GM19463 (cell line): ENCODE data around the gene ARPC1B.
"Not testable (repeated sequence)": the region's sequence is repeated elsewhere in the genome, so short reads cannot be mapped to it uniquely, and the experiment has no call there.

Experiments used
- ATAC-seq: cut with Tn5 transposase; IDR thresholded peaks from one replicate; pipeline ENCODE4 v1.9.1; 2021; ENCODE audit warnings: mild to moderate bottlenecking, moderate library complexity; ENCODE audit not compliant: unreplicated experiment

Gene ARPC1B

DNA sequence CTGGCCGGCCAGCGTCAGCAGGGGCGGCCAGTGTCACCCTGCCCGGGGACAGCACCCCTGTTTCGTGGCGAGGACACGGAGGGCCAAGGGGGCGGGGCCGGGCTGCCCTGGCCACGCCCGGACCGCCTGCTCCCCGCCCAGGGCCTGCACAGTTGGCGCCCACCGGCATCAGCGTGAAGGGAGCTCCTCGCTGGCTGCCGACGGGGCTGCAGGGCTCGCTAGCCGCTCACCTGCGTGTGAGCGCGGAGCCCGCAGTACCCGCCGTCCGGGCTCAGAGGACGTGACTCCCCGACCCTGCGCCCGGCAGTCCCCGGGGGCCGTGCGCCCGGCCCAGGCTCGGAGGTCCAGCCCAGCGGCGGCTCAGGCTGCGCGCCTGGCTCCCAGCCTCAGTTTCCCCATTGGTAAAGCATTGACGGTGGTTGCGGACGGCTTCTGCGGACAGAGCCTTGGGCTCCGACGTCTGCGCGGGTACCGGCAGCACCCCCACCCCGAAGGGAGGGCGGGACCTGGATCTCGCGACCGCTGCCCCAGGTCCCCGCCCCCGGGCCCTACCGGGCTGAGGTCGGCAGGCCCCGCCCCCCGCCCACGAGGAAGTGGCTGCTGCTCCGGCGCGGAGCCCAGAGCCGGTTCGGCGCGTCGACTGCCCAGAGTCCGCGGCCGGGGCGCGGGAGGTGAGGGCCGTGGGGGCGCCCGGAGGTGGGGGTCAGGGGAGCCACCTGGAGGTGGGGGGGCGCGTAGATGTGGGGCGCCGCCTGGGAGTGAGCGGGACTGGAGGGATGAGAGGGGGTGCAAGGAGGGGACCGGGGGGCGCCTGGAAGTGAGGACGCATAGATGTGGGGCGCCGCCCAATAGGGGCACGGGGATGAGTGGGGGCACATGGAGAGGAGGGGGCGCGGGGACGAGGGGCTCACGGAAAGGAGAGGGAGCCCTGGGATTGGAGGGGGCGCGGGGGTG, at the start of gene ARPC1B:
ARPC1B (plus strand) TSS at position 620 of the 954 bp plus-strand sequence. CDS start 10,985 bp downstream, outside the sequence.
- ATAC-seq, result peak; percentile 58

DNA sequence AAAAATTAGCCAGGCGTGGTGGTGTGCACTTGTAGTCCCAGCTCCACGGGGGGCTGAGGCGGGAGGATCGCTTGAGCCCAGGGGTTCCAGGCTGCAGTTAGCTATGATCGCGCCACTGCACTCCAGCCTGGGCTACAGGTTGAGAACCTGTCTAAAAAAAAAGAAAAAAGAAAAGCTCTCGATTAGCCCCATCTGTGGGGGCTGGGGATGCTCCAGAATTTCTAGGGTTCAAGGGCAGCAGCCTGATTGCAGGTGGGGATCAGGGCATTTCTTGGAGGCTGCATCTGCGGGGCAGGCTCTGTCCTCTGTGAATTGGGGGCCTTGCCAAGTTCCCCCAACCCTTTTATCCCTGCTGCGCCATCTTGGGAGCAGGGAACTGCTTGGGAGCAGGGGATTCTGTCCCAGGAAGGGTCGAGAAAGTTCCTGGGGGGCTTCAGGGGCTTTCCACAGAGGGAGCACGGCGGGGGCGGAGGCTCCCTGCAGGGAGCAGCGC, 49.5 kb upstream of the ARPC1B start:
- ATAC-seq, result no peak

DNA sequence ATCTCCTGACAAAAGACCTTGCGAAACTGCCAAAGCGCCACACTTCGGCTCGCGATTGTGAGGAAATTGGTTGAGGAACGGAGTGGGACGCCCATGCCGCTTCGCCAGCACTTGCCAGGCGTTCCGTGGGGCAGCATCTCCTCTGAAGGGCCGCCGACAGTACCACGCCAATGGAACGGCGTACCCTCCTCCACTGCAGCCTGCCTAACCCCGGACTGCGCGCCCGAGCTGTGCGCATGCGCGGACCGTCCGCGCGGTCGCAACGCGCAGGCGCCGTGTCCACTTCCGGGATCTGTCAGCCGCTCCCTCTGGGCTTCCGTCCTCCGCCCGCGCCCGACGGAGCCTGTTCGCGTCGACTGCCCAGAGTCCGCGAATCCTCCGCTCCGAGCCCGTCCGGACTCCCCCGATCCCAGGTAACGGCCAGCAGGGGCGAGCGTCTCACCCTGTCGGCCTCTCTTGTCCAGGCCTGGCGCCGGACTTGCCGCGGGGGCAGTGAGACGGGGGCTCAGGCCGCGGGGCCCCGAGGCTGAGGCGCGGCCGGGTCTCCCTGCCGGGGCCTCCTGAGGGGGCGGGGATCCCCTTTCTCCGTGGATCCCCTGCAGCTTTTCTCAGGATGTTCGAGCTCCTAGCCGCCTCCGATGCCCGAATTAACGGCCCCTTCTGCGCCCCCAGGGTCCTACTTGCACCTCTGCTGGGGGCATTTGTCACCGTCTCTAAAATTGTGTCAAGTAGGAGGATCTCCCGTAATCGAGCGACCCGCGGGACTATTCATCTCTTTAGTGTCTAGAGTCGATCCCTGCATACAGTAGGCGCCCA, 48.7 kb upstream of the ARPC1B start, which contains the start of gene ARPC1A:
ARPC1A (plus strand) TSS at position 307 of the 816 bp plus-strand sequence. CDS start 7,456 bp downstream, outside the sequence.
- ATAC-seq, result peak; percentile 94

DNA sequence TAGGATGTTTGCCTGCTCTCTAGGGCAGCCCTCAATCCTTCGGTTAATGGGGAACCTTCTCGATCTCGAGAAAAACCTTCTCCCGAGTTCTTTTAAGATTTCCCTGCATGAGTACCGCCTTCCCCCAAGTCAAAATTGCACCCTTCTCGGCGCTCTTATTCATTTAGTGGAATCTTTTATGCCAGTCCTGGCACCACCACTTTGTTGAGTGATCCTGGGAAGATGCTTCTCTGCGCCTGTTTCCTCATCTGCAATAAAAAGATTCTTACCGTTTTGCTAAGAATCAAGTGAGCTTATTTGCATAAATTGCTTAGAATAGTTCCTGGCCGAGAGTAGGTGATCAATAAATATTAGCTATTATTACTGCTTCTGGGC, 48.1 kb upstream of the ARPC1B start:
- no peak for ATAC-seq

DNA sequence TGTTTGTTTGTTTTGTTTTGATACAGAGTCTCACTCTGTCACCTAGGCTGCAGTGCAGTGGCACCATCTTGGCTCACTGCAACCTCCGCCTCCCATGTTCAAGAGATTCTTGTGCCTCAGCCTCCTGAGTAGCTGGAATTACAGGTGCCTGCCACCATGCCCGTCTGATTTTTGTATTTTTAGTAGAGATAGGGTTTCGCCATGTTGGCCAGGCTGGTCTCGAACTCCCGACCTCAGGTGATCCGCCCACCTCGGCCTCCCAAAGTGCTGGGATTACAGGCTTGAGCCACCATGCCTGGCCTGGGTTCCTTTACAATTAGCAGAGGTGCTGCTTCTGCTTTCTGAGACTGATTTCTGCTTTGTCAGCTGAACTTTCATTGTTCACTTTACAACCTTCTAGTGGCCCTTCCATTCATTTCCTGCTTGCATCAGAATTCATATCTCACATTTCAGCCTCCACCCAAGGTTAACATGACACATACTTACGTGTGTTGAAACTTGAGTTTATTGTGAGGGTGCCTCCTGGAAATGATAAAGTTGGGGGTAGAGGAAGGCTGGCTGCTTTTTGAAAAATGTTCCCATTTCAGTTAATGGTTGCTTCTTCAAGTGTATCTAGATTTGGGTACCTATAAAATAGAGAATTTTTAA, 44.1 kb upstream of the ARPC1B start:
- ATAC-seq, result not testable (repeated sequence)

DNA sequence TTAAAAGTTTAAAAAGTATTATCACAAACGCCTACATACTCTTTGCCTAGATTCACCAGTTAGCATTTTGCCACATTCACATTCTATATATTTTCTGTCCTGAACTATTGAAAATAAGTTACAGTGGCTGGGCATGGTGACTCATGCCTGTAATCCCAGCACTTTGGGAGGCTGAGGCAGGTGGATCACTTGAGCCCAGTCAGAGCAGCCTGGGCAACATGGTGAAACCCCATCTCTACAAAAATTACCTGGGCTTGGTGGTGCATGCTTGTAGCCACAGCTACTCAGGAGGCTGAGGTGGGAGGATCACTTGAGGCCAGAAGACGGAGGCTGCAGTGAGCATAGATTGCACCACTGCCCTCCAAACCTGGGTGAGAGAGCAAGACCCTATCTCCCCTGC, 43.5 kb upstream of the ARPC1B start:
- ATAC-seq, result no peak

DNA sequence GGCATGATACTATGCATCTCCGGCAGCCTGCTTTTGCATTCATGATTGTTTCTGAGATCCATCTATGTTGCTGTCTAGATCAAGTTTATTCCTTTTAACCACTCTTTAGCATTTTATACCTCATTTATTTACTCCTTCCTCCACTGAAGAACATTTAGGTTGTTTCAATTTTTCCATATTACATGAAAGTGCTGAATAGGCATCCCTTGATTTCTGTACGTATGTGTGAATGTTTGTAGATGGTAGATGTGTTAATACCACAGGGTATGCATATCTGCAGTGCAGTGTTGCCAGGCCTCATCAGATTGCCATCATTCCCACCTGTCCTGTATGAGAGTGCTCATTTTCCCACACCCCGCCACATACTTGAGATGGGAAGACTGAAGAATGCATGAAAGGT, 34.9 kb upstream of the ARPC1B start:
- ATAC-seq, result no peak

DNA sequence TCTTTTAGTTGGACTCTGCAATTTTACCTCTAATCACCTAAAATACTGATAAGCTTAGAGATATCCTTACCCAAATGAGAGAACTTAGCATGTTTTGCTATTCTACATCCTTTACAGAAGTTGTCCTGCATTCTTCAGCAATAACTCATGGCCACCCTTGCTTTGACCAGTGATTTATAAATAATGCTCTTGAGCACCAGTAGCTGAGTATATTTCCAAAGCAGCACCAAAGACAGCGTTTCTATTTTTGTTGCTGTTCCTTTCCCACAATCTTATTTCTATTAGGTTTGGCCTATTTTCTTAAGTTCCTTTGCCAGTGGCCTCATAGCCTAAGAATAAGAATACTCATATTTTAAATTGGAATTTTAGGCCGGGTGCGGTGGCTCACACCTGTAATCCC, 33.9 kb upstream of the ARPC1B start:
- no peak for ATAC-seq

DNA sequence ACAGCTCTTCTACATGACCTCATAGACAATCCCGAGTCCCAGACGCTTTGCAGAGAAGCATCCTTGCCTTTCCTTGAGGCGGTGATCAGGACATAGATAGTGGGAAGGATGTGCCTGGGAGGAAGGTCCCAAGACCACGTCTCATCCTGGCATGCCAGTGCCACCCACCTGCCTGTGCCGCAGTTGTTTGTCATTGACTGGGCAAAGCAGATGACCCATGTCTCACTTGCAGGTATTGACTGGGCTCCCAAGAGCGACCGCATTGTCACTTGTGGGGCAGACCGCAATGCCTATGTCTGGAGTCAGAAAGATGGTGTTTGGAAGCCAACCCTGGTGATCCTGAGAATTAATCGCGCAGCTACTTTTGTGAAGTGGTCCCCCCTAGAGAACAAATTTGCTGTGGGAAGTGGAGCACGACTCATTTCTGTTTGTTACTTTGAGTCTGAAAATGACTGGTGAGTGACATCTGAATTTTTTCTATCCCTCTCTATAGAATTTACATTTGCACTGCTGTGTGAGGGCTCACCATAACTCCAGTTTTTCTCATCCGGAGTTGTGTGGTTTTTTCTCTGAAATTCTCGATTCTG, 30.4 kb upstream of the ARPC1B start:
- no peak for ATAC-seq

DNA sequence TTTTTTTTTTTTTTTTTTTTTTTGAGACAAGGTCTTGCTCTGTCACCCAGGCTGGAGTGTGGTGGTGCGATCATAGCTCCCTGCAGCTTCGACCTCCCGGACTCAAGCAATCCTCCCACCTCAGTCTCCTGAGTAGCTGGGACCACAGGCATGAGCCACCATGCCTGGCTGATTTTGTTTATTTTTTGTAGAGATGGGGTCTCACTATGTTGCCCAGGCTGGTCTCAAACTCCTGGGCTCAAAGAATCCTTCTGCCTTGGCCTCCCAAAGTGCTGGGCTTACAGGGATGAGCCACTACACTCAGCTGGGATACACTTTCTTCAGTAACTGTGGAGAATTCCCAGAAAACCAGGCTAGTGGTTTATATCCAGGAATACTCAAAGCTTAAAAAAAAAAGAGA, 23.9 kb upstream of the ARPC1B start:
- not testable (repeated sequence) for ATAC-seq

DNA sequence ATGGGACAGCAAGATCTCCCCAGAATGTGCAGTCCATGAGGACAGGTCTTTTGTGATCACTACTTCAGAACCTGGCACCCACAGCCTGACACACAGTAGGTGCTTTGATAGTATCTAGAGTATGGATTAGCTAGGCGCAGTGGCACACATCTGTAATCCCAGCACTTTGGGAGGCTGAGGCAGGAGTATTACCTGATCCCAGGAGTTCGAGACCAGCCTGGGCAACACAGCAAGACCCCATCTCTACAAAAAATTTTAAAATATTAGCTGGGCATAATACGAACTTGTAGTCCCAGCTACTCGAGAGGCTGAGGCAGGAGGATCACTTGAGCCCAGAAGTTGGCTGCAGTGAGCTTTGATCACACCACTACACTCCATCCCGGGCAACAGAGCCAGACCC, 22.3 kb upstream of the ARPC1B start:
- ATAC-seq, result no peak

DNA sequence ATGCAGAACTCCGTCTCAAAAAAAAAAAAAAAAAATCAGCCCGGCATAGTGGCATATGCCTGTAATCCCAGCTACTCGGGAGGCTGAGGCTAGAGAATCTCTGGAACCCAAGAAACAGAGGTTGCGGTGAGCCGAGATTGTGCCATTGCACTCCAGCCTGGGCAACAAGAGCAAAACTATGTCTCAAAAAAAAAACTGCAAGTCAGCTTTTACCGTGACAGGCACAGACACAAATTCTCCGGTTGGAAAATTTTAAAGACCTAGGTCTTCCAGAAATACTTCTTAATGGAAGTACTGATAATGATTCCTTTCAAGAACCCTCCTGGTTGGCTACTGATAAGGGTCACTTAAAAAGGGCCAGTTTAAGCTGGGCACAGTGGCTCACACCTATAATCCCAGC, 19.4 kb upstream of the ARPC1B start:
- no peak for ATAC-seq

DNA sequence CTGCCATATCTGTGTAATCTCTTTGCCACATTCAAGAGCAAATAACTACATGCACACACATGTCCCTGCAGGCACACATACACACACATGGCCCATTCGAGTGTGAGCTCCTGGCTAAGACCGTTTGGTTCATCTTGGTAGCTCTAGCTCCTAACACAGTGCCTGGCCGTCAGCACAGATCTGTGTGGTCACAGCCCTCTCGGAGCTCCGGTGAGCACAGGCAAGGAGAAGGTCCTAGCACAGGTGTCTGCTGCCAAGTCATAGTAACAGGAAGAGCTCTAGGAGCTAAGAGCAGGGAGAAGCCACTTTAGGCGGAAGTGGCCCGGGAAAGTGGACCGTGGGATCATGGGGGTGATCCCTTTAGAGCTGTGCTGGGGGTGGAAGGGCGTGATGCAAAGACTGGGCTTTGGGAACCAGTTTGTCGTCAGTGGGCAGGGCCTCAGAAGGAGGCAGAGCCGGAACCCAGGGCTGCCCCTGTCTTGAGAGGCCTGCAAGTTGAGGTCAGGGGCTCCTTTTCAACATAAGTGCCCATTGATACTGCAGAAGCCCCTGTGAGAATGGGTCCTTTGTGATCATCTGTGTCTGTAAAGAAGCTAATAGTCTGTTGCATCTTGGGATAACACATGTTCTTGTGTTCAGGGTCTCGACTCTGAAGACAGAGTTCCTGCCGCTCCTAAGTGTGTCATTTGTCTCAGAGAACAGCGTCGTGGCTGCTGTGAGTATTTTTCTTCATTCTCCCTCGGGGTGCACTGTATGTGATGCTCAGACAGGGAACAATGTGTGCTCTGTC, 16.6 kb upstream of the ARPC1B start:
- no peak for ATAC-seq

DNA sequence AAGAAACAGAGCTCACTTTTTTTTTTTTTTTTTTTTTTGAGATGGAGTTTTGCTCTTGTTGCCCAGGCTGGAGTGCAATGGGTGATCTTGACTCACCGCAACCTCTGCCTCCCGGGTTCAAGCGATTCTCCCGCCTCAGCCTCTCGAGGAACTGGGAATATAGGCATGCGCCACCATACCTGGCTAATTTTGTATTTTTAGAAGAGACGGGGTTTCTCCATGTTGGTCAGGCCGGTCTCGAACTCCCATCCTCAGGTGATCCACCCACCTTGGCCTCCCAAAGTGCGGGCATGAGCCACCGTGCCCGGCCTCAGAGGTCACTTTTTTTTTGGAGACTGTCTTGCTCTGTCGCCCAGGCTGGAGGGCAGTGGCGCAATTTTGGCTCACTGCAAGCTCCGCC, 16.0 kb upstream of the ARPC1B start:
- not testable (repeated sequence) for ATAC-seq

DNA sequence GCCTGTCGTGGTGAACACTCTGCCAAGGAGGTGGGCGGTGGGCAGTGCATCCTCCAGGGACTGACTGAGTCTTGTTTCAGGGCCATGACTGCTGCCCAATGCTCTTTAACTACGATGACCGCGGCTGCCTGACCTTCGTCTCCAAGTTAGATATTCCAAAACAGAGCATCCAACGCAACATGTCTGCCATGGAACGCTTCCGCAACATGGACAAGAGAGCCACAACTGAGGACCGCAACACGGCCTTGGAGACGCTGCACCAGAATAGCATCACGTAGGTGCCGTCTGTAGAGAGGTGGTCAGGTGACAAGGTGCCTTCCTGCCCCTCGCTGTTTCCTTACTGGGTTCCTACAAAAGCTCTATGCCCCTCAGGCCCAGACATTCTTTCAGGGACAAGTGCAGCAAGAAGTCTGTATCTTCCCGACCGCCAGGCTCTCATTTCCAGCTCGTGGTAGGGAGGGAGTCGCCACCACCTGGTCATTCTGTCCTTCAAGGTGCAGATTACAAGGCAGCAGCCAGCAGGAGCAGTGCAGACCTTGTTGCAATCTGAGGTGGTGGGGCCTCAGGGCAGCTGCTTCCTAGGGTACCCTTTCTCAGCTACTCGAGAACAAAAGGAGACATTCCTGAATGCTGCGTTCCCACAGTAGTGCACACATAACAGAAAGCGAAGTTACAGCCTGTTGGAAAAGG, 14.9 kb upstream of the ARPC1B start:
- no peak for ATAC-seq

DNA sequence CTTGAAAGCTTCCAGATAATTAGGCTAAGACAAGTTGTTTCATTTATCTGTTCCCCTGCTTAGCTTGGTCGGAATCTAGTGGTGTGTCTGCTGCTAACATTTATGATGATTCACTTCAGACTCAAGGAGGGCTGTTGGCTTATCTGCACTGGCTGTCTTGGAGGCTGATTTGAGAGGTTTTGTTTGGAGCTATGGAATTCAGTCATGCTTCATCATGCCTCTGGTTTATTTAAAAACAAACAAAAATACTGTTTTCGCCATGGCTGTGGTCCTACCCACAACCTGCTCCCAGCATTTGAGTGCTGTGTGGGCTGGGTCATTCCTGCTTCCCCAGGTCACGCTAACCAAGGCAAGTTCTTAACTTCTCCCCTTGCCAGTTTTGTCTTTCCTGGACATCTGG, 11.7 kb upstream of the ARPC1B start:
- no peak for ATAC-seq

DNA sequence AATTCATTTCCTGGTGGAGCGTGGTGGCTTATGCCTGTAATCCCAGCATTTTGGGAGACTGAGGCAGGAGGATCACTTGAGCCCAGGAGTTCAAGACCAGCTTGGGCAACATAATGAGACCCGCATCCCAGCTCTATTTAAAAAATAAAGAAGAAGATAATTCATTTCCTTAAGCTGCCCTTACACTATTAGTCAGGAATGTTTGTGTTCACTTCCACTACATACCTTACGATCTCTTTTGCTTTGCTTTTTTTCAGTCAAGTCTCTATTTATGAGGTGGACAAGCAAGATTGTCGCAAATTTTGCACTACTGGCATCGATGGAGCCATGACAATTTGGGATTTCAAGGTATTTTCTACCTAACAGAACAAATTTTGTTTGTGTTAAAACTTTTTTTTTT, 11.2 kb upstream of the ARPC1B start:
- ATAC-seq, result no peak

DNA sequence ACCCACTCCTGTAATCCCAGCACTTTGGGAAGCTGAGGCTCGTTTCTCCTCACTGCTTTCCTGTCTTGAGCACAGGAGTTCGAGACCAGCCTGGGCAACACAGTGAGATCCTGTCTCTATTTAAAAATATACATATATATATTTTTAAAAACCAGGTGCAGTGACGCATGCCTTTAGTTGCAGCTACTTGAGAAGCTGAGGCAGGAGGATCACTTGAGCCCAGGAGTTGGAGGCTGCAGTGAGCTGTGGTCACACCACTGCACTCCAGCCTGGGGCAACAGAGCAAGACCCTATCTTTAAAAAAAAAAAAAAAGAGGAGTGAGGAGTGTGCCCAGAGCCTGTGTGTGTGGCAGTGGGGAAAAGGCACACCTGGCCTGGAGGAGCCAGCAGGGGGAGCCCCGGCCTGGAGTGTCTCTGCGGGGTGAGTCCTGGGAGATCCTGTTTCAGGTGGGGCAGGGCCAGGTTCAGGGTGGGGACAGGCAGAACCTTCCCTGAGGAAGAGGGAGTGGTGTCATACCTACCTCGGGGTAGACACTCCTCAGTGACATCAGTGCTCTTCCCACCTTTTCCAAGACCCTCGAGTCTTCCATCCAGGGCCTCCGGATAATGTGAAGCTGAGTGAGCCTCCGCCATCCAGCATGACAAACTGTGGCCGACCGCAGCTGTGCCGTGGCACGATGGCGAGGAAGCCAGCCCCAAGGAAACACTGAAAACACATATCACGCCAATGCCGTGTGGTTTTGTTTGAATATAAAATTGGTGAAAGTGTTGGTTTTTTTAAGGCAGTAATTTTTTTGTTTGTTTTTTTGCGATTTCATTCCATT, 9.0 kb upstream of the ARPC1B start:
- no peak for ATAC-seq
